HepG2 (cell line): Measurements from ENCODE around the gene FURIN. TPM values are rescaled to one million over a fixed set of nuclear protein-coding genes. Genes with fewer than 3 reads are reported as not detected.

Source experiments
- CBX2 ChIP-seq, 2 experiments: fragments of 200-600 bp in 1 of 2; sonication (generic); formaldehyde crosslinking in 1 of 2; IDR thresholded peaks; 2 replicates each; pipeline versions ENCODE4 v1.7.0 to v1.8.1; 2018 to 2022; ENCODE audit warnings: low read depth in 2 of 2, low read length in 1 of 2, mild to moderate bottlenecking in 1 of 2, missing genetic modification reagents in 1 of 2
- KDM3A ChIP-seq: IDR thresholded peaks from 2 replicates; pipeline ENCODE4 v1.6.1; 2018; ENCODE audit warnings: low read depth, missing compliant biosample characterization
- NCOA1 ChIP-seq: sonication (generic); formaldehyde crosslinking; IDR thresholded peaks from 2 replicates; pipeline ENCODE4 v1.9.0; 2021; ENCODE audit warnings: missing genetic modification reagents
- RAD21 ChIP-seq: fragments of 450-650 bp; formaldehyde crosslinking; IDR thresholded peaks from 2 replicates; pipeline ENCODE4 v1.5.0; 2020; ENCODE audit warnings: mild to moderate bottlenecking
- RBM39 ChIP-seq: fragments of 200-400 bp; formaldehyde crosslinking; IDR thresholded peaks from one replicate; pipeline ENCODE4 v1.6.1; 2018; ENCODE audit warnings: antibody characterized with exemption, mild to moderate bottlenecking, low read depth, low read length; ENCODE audit not compliant: poor library complexity, severe bottlenecking
- ZNF512B ChIP-seq: sonication (generic); formaldehyde crosslinking; IDR thresholded peaks from 2 replicates; pipeline ENCODE4 v1.5.1; 2020; ENCODE audit warnings: missing genetic modification reagents, mild to moderate bottlenecking, borderline replicate concordance
- polyA plus RNA-seq, 8 experiments: library from polyadenylated mRNA; depleted of rRNA in 3 of 8; stranded (reverse) in 7 of 8; unstranded in 1 of 8; fragments of >200 nt; fragmentation: Illumina TruSeq in 4 of 8; extraction: Trizol in 4 of 8; gene quantifications; 2 replicates each; pipeline versions ENCODE4 v1.2.1 to v1.2.3, GENCODE V29; 2011 to 2016; ENCODE audit warnings: low read depth in 4 of 8, missing spikeins in 1 of 8, mixed read lengths in 1 of 8; ENCODE audit not compliant: insufficient read depth in 1 of 8
- total RNA-seq, 5 experiments: library from RNA; depleted of rRNA; stranded (reverse); fragments of >200 nt; fragmentation: Illumina TruSeq; extraction: Trizol; gene quantifications; 2 replicates each; pipeline ENCODE4 v1.2.3, GENCODE V29; 2016; ENCODE audit warnings: low read depth in 1 of 5
- TF ChIP-seq, protein P1 (sequence below): sonication (generic); formaldehyde crosslinking; IDR thresholded peaks from 2 replicates; pipeline ENCODE4 v1.4.0; 2020; ENCODE audit warnings: missing genetic modification reagents
- TF ChIP-seq, protein P2 (sequence below): sonication (generic); formaldehyde crosslinking; IDR thresholded peaks from 2 replicates; pipeline ENCODE4 v1.5.0; 2020; ENCODE audit warnings: missing genetic modification reagents
- TF ChIP-seq, protein P3 (sequence below): sonication (generic); formaldehyde crosslinking; IDR thresholded peaks from 2 replicates; pipeline ENCODE4 v1.8.0; 2022; ENCODE audit warnings: mild to moderate bottlenecking, missing genetic modification reagents

FURIN gene
- total and polyA plus RNA-seq, 2 of the 13 experiments (the other 11 are each of a cell fraction or from before 2014, with no cell fraction given) = 15.2 to 17.4 TPM

DNA sequence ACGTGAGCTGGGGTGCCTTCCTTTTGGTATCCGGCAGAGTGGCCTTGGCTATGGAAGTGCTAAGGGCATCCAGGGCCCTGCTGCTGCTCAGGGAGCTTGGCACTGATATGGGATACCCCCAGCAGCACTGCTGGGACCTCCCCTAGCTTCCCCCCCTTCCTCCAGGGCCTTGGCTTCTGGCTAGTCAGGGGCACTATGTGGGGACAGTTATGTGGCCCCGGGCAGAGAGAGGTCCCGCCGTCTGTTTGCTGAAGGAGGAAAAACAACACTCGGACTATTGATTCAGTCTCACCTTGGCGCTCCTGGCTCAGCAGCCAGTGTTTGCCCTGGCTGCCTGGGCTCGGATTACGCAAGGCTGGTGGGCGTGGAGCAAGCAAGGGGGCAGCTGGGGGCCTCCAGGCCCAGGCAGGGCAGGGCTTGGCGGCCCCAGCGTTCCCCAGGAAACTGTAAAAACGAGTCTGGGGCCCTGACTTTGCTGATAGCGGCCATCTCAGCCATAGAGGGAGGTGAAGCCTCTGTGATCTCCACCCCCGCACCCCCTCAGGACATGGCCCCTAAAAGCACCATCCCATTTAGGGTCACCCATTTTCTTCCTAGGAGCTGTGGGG is 5.7 kb downstream of the FURIN start (continued):
- TF ChIP-seq CBX2 (IDR thresholded peaks at IDR 0.05; ENCODE audit: low read depth, low read length) (no peak; the same call in 1 of the 2 replicates), CBX2 (CRISPR knock-in tag; IDR thresholded peaks at IDR 0.05; ENCODE audit: low read depth) (peak; percentile 61; the same call in 1 of the 2 replicates), KDM3A (CRISPR knock-in tag) (peak; percentile 99), RAD21 (CRISPR knock-in tag) (peak; percentile 63), RBM39 (peak; percentile 70), NCOA1 (0 out of 2 replicates have a peak, but pooled peaks have one; percentile 83), ZNF512B (peak; percentile 96; the same call in 1 of the 2 replicates)
- TF ChIP-seq, protein P1, sequence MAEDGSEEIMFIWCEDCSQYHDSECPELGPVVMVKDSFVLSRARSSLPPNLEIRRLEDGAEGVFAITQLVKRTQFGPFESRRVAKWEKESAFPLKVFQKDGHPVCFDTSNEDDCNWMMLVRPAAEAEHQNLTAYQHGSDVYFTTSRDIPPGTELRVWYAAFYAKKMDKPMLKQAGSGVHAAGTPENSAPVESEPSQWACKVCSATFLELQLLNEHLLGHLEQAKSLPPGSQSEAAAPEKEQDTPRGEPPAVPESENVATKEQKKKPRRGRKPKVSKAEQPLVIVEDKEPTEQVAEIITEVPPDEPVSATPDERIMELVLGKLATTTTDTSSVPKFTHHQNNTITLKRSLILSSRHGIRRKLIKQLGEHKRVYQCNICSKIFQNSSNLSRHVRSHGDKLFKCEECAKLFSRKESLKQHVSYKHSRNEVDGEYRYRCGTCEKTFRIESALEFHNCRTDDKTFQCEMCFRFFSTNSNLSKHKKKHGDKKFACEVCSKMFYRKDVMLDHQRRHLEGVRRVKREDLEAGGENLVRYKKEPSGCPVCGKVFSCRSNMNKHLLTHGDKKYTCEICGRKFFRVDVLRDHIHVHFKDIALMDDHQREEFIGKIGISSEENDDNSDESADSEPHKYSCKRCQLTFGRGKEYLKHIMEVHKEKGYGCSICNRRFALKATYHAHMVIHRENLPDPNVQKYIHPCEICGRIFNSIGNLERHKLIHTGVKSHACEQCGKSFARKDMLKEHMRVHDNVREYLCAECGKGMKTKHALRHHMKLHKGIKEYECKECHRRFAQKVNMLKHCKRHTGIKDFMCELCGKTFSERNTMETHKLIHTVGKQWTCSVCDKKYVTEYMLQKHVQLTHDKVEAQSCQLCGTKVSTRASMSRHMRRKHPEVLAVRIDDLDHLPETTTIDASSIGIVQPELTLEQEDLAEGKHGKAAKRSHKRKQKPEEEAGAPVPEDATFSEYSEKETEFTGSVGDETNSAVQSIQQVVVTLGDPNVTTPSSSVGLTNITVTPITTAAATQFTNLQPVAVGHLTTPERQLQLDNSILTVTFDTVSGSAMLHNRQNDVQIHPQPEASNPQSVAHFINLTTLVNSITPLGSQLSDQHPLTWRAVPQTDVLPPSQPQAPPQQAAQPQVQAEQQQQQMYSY (CRISPR knock-in tag) = 0 out of 2 replicates have a peak, but pooled peaks have one; percentile 24
- TF ChIP-seq, protein P2, sequence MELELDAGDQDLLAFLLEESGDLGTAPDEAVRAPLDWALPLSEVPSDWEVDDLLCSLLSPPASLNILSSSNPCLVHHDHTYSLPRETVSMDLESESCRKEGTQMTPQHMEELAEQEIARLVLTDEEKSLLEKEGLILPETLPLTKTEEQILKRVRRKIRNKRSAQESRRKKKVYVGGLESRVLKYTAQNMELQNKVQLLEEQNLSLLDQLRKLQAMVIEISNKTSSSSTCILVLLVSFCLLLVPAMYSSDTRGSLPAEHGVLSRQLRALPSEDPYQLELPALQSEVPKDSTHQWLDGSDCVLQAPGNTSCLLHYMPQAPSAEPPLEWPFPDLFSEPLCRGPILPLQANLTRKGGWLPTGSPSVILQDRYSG = no peak
- TF ChIP-seq, protein P3, sequence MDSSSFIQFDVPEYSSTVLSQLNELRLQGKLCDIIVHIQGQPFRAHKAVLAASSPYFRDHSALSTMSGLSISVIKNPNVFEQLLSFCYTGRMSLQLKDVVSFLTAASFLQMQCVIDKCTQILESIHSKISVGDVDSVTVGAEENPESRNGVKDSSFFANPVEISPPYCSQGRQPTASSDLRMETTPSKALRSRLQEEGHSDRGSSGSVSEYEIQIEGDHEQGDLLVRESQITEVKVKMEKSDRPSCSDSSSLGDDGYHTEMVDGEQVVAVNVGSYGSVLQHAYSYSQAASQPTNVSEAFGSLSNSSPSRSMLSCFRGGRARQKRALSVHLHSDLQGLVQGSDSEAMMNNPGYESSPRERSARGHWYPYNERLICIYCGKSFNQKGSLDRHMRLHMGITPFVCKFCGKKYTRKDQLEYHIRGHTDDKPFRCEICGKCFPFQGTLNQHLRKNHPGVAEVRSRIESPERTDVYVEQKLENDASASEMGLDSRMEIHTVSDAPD (CRISPR knock-in tag) = peak; percentile 100
